H1 (cell line): ENCODE data around the gene PLG.

ENCODE experiments used
- CBX5 ChIP-seq: fragments of 300-800, 300-1000 bp; sonication (generic); IDR thresholded peaks from 2 replicates; pipeline ENCODE4 v1.7.1; 2016; ENCODE audit warnings: antibody characterized with exemption, low read length, low read depth
- CTCF ChIP-seq, 3 experiments: IDR thresholded peaks; 1 replicate in 2 of 3; 2 replicates in 1 of 3; pipeline versions ENCODE4 v1.5.1 to v1.6.1; 2011; ENCODE audit warnings: low read length in 3 of 3, mild to moderate bottlenecking in 3 of 3, inconsistent platforms in 2 of 3, low read depth in 1 of 3, moderate library complexity in 1 of 3; ENCODE audit not compliant: insufficient read depth in 1 of 3; ENCODE audit errors: control extremely low read depth in 1 of 3
- ZNF274 ChIP-seq: IDR thresholded peaks from 2 replicates; pipeline ENCODE4 v1.7.0; 2012; ENCODE audit warnings: low read length, borderline replicate concordance; ENCODE audit errors: extremely low read depth

GRCh38 chr6:160801418-160801817 lies 99.4 kb downstream of the PLG start:
- TF ChIP-seq ZNF274: no peak
- TF ChIP-seq CBX5: no peak
- no peak for TF ChIP-seq CTCF (IDR thresholded peaks at IDR 0.05; ENCODE audit: control extremely low read depth in 1 of 3, insufficient read depth in 1 of 3, low read depth in 1 of 3, low read length in 3 of 3)
